ENCODE results near the gene BIRC7.

Gene BIRC7

GRCh38 chr20:63283397-63284082 is 47.8 kb downstream of the BIRC7 start:
- in situ Hi-C loops (cut with MboI; ENCODE audit: low sequenced_read_pairs, unreplicated experiment): no loop called here
- TF ChIP-seq CTCF (IDR thresholded peaks at IDR 0.05; ENCODE audit: borderline replicate concordance, control extremely low read depth, extremely low read depth, insufficient read depth, missing control alignments): no peak
- DNase-seq (ENCODE audit: low spot score): no peak

GRCh38 chr20:63284083-63284440 is 48.4 kb downstream of the BIRC7 start:
- no peak for DNase-seq (ENCODE audit: low spot score)
- TF ChIP-seq CTCF (IDR thresholded peaks at IDR 0.05; ENCODE audit: borderline replicate concordance, control extremely low read depth, extremely low read depth, insufficient read depth, missing control alignments): no peak
- in situ Hi-C loops (cut with MboI; ENCODE audit: low sequenced_read_pairs, unreplicated experiment): no loop called here

- DNase-seq (ENCODE audit: low spot score): no peak
- in situ Hi-C loops (cut with MboI; ENCODE audit: low sequenced_read_pairs, unreplicated experiment): no loop called here
- no peak for TF ChIP-seq CTCF (IDR thresholded peaks at IDR 0.05; ENCODE audit: borderline replicate concordance, control extremely low read depth, extremely low read depth, insufficient read depth, missing control alignments)
Observed at GRCh38 chr20:63284544-63284949, 48.8 kb downstream of the BIRC7 start.

GRCh38 chr20:63284981-63285524 is 49.3 kb downstream of the BIRC7 start:
- TF ChIP-seq CTCF (IDR thresholded peaks at IDR 0.05; ENCODE audit: borderline replicate concordance, control extremely low read depth, extremely low read depth, insufficient read depth, missing control alignments): no peak
- DNase-seq (ENCODE audit: low spot score): no peak
- in situ Hi-C loops (cut with MboI; ENCODE audit: low sequenced_read_pairs, unreplicated experiment): no loop called here

- TF ChIP-seq CTCF (IDR thresholded peaks at IDR 0.05; ENCODE audit: borderline replicate concordance, control extremely low read depth, extremely low read depth, insufficient read depth, missing control alignments): no peak
- in situ Hi-C loops (cut with MboI; ENCODE audit: low sequenced_read_pairs, unreplicated experiment): no loop called here
- no peak for DNase-seq (ENCODE audit: low spot score)
Observed at GRCh38 chr20:63285636-63286615, 50.2 kb downstream of the BIRC7 start.

GRCh38 chr20:63286781-63287696 is 51.3 kb downstream of the BIRC7 start:
- in situ Hi-C loops (cut with MboI; ENCODE audit: low sequenced_read_pairs, unreplicated experiment): no loop called here

More at GRCh38 chr20:63286781-63287696, 51.3 kb downstream of the BIRC7 start:
- no peak for TF ChIP-seq CTCF (IDR thresholded peaks at IDR 0.05; ENCODE audit: borderline replicate concordance, control extremely low read depth, extremely low read depth, insufficient read depth, missing control alignments)
- no peak for DNase-seq (ENCODE audit: low spot score)

All from GM13976 (cell line).